DMS79 (cell line): ENCODE data around the gene DDOST.

Experiments
- DNase-seq: peaks from one replicate; lab custom pipeline; 2025; lab: John Stamatoyannopoulos, UW

Gene DDOST

DNA sequence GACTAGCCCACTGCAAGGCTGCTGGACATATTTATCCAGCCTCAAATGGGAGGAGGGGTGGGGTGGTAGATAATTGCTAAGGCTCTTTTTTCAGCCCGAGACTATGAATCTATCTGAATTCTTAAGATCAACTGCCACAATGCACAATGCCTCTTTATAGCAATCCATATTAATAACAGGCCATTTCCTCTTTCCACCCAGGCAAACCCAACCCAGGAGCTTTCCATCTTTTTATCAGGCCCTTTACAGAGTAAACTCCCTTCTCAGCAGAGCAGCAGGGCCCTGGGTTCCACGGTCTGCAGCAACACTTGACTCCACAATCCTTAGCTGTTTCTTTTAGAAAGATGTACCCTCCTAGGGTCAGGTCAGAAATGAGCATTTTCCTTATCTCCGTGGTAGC, 806 bp downstream of the DDOST start:
- no peak for DNase-seq

DNA sequence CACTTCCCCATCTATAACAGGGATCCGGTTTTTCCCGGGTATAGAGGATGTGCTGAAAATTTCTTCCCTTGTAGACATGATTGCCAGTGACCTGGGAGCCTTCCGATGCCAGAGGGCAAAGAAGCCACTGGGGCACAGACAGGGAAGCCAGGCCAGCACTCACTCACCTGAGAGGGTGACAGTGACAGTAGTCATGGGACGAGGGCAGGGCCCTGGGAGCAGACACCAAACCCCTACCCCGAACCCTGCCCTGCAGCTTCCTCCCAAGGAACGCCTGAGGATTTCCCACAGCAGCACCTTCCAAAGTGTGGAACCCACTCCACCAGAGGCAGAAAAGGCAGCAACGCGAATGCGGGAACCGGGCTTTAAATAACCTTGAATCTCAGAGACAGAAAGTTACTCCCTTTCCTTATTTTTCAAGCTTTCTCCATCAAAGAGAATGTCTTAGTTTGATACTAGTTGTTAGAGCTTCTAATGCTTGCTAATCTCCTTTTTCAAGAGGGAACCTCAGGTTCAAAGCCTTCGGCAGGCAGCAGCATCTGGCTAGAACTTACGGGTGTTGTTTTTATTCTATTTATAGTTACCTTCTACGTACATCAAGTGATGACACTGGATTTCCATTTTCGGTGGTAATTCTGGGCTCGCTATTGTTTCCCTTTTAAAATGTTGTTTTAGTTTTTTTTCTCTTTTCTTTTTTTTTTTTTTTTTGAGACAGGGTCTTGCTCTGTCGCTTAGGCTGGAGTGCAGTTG, 2.8 kb downstream of the DDOST start:
- no peak for DNase-seq

DNA sequence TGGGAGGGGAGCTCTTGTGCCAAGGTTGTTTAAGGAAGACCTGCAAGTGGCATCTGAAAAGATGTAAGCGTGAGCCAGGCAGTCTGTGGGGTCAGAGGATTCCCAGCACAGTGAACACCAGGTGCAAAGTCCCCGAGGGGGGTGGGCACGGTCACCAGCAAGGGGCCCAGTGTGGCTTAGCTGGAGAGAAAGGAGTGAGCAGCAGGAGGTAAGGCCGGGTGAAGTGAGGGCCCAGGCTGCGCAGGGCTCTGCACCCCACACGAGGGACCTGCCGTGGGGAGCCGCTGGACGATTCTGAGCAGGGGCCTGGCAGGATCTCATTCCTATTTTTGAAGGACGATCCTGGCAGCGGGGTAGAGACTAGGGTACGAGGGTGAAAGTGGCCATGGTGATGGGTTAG, 4.1 kb downstream of the DDOST start:
- DNase-seq, result no peak

DNA sequence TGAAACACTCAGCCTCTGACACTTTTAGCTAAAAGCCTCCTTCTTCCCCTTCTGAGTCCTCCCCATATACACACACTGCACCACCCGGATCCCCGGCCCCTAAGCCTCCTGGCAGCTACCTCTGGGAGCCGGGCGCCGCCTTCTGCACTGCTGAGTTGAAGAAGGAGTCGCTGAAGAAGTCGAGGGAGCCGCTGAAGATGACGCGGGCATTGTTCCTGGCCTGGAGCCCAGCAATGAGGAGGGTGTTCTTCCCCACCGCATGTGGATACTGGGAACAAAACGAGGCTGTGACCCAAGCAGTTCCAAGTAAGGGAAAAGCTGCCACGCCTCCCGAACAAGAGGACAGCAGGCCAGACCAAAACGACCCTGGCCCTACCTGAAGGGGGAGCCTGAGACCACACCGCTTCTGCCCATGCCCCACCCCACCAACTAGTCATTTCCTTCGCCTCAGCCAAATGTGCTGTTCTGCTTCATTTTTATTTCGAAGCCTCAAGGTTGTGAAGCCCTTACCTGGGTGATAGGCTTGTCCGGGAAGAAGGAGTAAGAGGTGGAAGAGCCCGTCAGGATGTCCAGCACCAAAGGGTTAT, 7.0 kb downstream of the DDOST start:
- no peak for DNase-seq

DNA sequence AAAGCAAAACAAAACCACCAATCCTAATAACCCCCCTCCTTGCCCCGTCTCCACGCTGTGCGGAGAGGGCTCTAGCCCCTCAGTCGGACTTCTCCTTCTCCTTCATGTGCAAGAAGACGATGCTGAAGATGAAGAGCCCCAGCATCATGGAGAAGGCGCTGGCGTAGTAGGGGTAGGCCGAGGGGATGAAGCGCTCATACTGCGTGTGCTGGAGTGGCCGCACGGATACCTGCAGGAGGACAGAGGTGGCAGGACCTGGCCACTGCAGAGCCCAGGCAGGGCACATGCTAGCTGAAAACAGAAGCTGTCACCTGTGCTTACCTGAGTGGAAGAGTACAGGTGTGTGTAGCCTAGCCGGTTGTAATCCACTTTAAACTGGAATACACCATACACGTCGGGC, 8.9 kb downstream of the DDOST start:
- no peak for DNase-seq

DNA sequence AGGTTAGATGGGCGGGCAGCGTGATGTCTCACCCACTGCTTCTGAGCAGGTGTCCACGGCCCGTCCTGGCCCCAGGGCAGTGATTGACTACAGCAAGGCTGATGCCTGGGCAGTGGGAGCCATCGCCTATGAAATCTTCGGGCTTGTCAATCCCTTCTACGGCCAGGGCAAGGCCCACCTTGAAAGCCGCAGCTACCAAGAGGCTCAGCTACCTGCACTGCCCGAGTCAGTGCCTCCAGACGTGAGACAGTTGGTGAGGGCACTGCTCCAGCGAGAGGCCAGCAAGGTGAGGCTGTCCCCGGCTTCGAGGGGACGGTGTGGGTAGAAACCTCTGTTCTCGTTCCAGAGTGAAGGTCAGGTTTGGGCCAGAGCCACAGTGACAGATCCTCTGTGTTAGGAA, 12.2 kb downstream of the DDOST start:
- DNase-seq, result no peak

DNA sequence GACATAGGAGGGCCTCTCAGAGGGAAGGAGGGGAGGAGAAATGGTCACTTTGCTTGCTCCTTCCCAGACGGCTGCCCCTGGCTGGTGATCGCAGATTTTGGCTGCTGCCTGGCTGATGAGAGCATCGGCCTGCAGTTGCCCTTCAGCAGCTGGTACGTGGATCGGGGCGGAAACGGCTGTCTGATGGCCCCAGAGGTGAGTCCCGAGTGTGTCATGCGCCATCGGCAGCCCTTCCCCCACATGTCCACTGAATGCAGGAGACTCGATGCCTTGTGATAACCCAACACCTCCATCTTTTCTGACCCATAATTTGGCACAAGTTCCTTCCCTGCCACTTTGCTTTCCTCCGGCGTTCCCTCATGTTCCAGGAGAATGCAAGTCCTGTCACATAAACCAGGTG, 12.7 kb downstream of the DDOST start:
- DNase-seq, result no peak

DNA sequence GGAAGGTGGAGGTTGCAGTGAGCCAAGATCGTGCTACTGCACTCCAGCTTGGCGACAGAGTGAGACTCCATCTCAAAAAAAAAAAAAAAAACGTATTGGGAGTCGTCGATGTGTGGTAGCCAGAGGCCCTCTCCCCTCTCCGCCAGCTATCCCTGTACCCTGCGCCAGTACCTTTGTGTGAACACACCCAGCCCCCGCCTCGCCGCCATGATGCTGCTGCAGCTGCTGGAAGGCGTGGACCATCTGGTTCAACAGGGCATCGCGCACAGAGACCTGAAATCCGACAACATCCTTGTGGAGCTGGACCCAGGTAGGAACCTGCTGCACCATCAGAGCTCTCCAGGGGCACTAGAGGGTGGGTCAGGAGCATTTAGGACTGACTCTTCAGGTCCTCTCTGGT, 15.8 kb downstream of the DDOST start:
- DNase-seq, result no peak

DNA sequence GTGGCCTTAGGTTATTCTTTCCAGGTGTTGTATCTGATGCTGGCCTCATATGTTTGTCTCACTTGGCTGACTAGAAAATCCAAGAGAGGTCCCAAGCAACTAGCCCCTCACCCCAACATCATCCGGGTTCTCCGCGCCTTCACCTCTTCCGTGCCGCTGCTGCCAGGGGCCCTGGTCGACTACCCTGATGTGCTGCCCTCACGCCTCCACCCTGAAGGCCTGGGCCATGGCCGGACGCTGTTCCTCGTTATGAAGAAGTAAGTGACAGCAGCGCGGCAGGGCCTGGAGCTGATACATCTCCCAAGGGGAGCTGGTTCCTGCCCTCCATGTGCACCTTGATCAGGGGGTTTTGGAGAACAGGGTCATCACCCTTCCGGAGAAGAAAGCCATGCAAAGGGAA, 16.8 kb downstream of the DDOST start:
- no peak for DNase-seq

DNA sequence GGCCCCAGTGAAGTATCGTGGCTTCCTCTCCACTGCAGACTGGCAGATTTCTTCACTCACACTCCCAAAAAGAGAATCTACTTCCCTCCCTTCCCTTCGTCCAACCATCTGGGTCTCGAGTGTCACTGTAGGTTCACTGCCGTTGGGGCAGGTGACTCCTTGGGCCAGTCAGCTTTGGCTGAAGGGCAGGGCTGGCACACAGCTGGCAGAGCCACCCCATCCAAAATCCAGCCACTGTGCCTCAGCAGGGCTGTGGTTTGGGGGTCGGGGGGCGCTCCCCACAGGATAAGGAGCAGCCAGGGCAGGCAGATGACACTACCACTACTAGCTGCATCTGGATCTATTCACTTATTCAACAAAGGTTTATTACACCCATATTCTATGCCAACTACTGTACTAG, 18.1 kb downstream of the DDOST start:
- no peak for DNase-seq

DNA sequence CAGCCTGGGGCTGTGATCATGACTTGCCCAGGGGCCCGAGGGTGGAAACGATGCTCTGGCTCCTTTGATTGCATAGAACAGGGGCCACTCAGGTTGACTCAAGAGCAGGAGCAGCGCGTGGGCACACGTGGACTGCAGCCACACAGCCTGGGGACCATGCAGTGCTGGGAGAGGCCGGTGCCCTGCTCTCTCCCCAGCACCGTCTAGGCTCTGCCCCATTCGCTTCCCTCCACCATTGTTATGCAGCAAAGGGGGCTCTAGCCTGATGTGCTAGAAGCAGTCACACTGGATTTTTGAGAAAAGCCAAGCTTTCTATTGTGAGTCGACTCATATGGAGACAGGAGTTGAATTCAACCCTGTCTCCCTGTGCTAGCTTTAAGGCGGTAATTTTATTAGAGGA, 19.2 kb downstream of the DDOST start:
- no peak for DNase-seq

DNA sequence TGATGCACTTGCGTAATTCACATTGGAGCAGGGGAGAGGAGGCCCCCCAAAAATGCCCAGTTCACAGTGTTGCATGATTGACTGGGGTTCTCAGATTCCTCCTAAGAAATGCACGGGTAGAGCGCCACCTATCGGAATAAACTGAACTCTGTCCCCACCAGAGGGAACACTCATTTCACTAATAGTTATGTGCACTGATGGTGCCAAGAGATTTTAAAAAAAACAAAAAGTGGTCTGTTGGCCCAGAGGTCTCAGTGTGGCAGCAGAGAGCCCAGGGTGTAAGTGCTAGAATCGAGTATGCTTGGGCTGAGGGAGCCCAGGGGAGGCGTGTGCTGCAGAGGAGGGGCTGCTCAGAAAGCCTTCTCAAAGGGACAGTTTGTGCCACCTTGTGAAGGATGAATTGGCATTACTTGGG, 21.0 kb downstream of the DDOST start:
- DNase-seq, result no peak

DNA sequence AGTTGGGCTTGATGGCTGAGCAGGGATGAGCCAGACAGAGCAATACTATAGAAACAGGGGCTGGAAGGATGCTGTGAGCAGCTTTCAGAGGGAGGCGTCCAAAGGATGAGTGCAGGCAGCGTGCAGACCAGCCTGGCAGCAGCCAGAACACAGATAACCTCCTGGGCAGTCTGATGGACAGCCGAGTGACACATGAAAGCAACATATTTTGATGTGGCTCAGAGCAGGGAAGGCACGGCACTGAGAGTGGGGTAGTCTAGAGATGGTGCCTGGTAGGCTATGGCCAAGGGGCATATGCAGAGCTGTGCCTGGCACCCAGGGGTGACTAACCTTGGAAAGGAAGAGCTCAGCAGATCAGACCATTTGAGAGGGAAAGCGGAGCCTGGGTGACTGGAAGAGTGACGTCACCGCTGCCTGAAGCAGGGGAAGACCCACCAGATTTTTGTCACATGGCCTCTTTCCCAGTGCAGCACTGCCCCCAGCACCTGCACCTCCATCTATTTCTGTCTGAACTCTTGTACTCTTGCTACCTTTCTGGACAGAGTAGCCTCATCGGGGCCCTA, 24.3 kb downstream of the DDOST start:
- no peak for DNase-seq

DNA sequence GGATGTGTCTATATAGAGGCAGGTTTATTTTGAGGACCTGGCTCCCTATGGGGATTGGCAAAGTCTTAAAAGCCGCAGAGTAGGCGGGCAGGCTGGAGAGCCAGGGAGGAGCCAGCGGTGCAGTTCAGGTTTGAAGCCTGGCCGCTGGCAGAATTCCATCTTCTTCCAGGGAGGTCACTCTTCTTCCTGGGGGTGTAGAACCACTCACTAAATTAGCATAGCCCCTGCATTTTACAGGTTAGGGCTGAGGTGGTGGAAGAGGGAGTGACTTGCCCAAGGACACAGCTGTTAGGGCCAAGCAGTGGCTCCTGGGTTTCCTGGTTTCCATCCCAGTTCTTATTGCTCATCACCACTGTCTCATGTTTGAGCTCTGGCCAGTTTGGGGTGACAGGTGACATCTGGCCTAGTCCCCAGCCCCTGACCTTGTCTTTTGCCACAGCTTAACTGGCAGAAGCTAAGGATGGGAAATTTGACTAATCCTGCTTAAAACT, 26.5 kb downstream of the DDOST start:
- DNase-seq, result peak; percentile 40

DNA sequence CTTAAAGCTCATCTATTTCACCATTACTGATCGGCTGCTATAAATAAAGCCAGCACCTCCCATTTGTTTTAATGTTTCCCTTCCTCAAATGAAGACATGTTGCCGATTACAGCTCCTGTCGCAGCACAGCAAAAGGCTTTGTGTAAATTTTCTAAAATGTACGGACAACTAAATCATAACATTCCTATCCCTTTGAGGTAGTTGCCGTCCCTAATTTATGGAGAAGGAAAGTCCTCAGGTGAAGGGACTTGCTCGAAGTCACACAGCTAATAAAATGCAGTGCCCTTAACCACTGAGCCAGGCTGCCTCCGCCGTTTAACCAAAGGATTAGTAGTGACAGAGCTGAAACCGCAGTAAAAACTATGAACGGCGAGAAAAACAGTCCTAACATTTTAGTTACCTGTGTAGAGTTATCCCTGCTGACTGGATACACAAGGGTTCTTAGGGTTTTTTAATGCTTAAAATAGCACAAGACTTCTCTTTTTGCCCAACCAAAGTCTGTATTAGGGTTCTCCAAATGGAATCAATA, 27.0 kb downstream of the DDOST start:
- DNase-seq, result no peak

DNA sequence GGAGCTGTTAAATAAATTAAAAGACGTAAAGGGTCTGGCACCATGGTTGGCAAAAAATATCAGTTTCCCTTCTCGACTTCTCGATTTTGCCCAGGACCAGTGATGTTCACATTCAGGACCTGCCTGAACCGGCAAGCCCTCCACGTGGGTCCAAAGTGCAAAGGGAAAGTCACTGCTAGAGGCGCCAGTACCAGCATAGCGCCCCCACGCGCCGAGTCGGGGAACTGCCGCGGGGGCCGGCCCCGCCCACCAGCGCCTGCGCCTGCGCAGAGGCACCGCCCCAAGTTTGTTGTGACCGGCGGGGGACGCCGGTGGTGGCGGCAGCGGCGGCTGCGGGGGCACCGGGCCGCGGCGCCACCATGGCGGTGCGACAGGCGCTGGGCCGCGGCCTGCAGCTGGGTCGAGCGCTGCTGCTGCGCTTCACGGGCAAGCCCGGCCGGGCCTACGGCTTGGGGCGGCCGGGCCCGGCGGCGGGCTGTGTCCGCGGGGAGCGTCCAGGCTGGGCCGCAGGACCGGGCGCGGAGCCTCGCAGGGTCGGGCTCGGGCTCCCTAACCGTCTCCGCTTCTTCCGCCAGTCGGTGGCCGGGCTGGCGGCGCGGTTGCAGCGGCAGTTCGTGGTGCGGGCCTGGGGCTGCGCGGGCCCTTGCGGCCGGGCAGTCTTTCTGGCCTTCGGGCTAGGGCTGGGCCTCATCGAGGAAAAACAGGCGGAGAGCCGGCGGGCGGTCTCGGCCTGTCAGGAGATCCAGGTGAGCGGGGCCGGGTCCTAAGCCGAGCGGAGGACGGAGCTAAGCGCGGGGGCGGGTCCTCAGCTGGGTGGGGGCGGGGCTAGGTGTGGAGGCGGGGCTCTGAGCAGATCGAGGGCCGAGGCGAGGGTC, 27.7 kb downstream of the DDOST start, which contains the start of gene PINK1:
PINK1 (plus strand) TSS at position 269 of the 875 bp plus-strand sequence; CDS start at position 360, 91 bp downstream.
- peak; percentile 64 for DNase-seq

DNA sequence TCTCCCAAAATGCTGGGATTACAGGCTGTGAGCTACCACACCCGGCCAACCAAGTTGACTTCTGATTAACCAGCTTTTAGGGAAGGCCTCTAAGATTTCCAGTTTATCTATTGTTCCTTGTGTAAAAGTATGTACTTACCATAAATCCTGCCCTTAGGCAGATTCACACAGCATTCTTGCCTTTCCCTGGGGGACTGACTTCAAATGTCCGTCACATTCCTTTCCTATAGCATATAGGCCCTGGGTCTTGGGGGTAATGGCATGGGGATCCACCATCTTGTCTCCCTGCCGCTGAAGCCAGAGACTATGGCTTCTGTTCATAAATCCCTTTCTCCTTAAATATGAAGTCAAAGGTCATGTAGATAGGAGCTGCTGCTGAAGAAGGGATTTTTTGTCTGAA, 28.8 kb downstream of the DDOST start:
- DNase-seq, result no peak

DNA sequence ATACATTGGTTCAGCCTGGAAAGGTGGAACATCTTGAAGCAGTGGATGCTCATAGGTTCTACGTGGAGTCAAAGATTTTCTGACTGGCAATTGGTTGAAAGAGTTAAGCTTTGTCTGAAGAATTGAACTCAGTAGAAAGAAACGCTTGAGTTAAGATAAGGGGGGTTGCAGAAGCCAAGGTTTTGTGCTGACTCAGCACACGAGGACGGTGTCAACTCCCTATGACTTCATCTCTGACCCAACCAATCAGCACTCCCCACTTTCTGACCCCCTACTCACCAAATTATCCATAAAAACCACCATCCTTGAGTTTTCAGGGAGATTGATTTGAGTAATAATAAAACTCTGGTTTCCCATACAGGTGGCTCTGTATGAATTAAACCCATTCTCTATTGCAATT, 30.4 kb downstream of the DDOST start:
- DNase-seq, result no peak

DNA sequence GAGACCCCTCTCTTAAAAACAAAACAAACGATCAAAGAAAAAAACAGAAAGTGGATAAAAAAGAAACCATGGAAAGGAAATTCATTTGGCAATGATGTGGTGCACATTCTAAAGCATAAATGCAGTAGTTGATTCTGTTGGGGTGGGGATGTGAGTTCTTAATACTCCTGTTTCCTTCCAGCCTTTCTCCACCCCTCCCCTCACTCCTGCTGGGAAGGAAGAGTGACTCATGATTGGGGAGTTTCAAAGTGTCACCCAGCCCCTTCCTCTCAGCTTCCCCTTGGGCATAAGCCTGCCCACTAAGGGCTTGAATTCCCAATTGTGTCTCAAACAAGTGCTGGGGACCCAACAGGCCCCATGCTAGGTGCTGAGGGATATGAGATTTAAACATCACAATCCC, 34.6 kb downstream of the DDOST start:
- DNase-seq, result no peak

DNA sequence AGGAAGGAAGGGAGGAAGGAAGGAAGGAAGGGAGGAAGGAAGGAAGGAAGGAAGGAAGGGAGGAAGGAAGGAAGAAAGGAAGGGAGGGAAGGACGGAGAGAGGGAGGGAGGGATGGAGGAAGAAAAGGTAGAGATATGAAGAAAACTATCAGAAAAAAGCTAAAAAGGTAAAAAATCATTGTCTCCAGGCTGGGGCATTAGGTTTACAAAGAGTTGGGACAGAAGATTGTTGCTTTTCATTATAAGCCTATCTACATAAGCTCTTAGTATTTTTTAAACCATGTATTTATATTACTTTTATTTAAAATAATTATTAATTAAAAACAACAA, 35.1 kb downstream of the DDOST start:
- no peak for DNase-seq

DNA sequence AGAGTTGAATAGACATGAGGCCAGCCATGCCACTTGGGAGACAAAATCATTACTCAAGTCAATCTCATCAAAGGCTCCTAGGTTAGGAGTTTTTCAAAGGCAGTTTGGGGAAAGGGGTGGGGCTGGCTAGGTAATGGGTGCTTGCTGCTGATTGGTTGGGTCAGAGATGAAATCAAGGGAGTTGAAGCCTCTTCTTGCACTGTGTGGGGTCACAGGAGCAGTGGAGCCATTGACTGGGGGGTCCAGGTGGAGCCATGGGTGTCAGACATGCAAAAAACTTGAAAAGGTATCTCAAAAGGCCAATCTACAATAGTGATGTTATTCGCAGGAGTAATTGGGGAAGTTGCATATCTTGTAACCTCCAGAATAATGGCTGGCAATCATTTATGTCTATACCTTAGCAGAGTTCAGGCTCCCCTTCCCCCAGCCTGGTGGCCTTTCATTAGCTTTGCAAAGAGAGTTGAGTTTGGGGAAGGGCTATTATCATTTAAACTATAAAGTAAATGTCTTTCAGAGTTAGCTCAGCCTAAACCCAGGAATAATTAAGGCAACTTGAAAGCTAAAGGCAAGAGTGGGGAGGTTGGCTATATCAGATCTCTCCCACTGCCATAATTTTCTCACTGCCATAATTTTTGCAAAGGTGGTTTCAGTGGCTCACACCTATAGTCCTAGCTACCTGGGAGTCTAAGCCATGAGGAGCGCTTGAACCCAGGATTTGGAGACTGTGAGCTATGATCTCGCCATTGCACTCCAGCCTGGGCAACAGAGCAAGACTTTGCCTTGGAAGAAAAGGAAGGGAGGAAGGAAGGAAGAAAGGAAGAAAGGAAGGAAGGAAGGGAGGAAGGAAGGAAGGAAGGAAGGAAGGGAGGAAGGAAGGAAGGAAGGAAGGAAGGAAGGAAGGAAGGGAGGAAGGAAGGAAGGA, 35.7 kb downstream of the DDOST start:
- no peak for DNase-seq
